HEK293 (cell line): ENCODE results near the gene LRP8.

Experiments used
- CTCF ChIA-PET: fragments of 350-600 bp; formaldehyde crosslinking; extraction: SDS; loops from one replicate; lab custom pipeline; 2021; ENCODE audit warnings: antibody characterized with exemption; lab: Yijun Ruan, JAX
- POLR2A ChIA-PET: fragments of 300-600 bp; formaldehyde crosslinking; extraction: SDS; loops from one replicate; lab custom pipeline; 2020; ENCODE audit warnings: antibody characterized with exemption, inconsistent platforms; lab: Yijun Ruan, JAX
- H3K27ac ChIP-seq: fragments of 200-500 bp; sonication (Bioruptor generic); 2 replicates; pipeline ENCODE4 v1.5.1; 2014; ENCODE audit warnings: low read depth, low read length, control low read depth, inconsistent platforms; ENCODE audit errors: extremely low read depth
- H3K36me3 ChIP-seq, 2 experiments: fragments of 200-500 bp in 1 of 2; sonication (Bioruptor generic) in 1 of 2; 1 replicate in 1 of 2; 2 replicates in 1 of 2; pipeline ENCODE4 v1.5.1; 2014 to 2017; ENCODE audit warnings: inconsistent platforms in 2 of 2, low read length in 2 of 2; ENCODE audit not compliant: control insufficient read depth in 2 of 2, insufficient read depth in 1 of 2
- H3K4me1 ChIP-seq: fragments of 200-500 bp; sonication (Bioruptor generic); 2 replicates; pipeline ENCODE4 v1.5.1; 2014; ENCODE audit warnings: mild to moderate bottlenecking, low read length, inconsistent platforms; ENCODE audit not compliant: control insufficient read depth, insufficient read depth
- H3K4me3 ChIP-seq: 2 replicates; pipeline ENCODE4 v1.5.1; 2011; ENCODE audit warnings: low read depth, mild to moderate bottlenecking, control low read depth, low read length, moderate library complexity
- H3K9me3 ChIP-seq: fragments of 200-500 bp; sonication (Bioruptor generic); 2 replicates; pipeline ENCODE4 v1.5.1; 2014; ENCODE audit warnings: low read depth, low read length, inconsistent platforms; ENCODE audit not compliant: control insufficient read depth, insufficient read depth
- GLIS1 ChIP-seq: fragments of 450-650 bp; formaldehyde crosslinking; IDR thresholded peaks from 2 replicates; pipeline ENCODE4 v1.5.1; 2016; ENCODE audit warnings: missing biosample characterization, missing genetic modification characterization
- KLF16 ChIP-seq: fragments of 450-650 bp; formaldehyde crosslinking; IDR thresholded peaks from 2 replicates; pipeline ENCODE4 v1.5.1; 2017; ENCODE audit warnings: missing biosample characterization, missing genetic modification characterization
- KLF9 ChIP-seq: fragments of 450-650 bp; formaldehyde crosslinking; IDR thresholded peaks from 2 replicates; pipeline ENCODE4 v1.5.1; 2016; ENCODE audit warnings: missing biosample characterization, missing genetic modification characterization, low read depth
- MZF1 ChIP-seq: fragments of 450-650 bp; formaldehyde crosslinking; IDR thresholded peaks from 2 replicates; pipeline ENCODE4 v1.5.1; 2017; ENCODE audit warnings: missing biosample characterization, missing genetic modification characterization, borderline replicate concordance
- SCRT1 ChIP-seq: fragments of 450-650 bp; formaldehyde crosslinking; IDR thresholded peaks from 2 replicates; pipeline ENCODE4 v1.5.1; 2016; ENCODE audit warnings: missing biosample characterization, missing genetic modification characterization, borderline replicate concordance
- SP7 ChIP-seq: fragments of 450-650 bp; formaldehyde crosslinking; IDR thresholded peaks from 2 replicates; pipeline ENCODE4 v1.5.1; 2016; ENCODE audit warnings: missing biosample characterization, missing genetic modification characterization
- TCF7L2 ChIP-seq: IDR thresholded peaks from 2 replicates; pipeline ENCODE4 v1.6.1; 2011; ENCODE audit warnings: low read depth, mild to moderate bottlenecking, inconsistent platforms, low read length, moderate library complexity, borderline replicate concordance
- ZEB2 ChIP-seq: fragments of 450-650 bp; formaldehyde crosslinking; IDR thresholded peaks from 2 replicates; pipeline ENCODE4 v1.5.1; 2016; ENCODE audit warnings: missing biosample characterization, missing genetic modification characterization
- ZFP37 ChIP-seq: fragments of 450-650 bp; formaldehyde crosslinking; IDR thresholded peaks from 2 replicates; pipeline ENCODE4 v1.5.1; 2016; ENCODE audit warnings: missing biosample characterization, missing genetic modification characterization
- ZIC2 ChIP-seq: fragments of 450-650 bp; formaldehyde crosslinking; IDR thresholded peaks from 2 replicates; pipeline ENCODE4 v1.5.1; 2016; ENCODE audit warnings: missing biosample characterization, missing genetic modification characterization
- ZNF121 ChIP-seq: fragments of 450-650 bp; formaldehyde crosslinking; IDR thresholded peaks from 2 replicates; pipeline ENCODE4 v1.5.1; 2016; ENCODE audit warnings: missing biosample characterization, missing genetic modification characterization
- ZNF146 ChIP-seq: fragments of 450-650 bp; formaldehyde crosslinking; IDR thresholded peaks from 2 replicates; pipeline ENCODE4 v1.5.1; 2016; ENCODE audit warnings: missing biosample characterization, missing genetic modification characterization
- ZNF48 ChIP-seq: fragments of 450-650 bp; formaldehyde crosslinking; IDR thresholded peaks from 2 replicates; pipeline ENCODE4 v1.5.1; 2016; ENCODE audit warnings: missing biosample characterization, missing genetic modification characterization
- ZNF544 ChIP-seq: fragments of 450-650 bp; formaldehyde crosslinking; IDR thresholded peaks from 2 replicates; pipeline ENCODE4 v1.5.0; 2017; ENCODE audit warnings: missing biosample characterization, missing genetic modification characterization
- ZNF558 ChIP-seq: fragments of 450-650 bp; formaldehyde crosslinking; IDR thresholded peaks from 2 replicates; pipeline ENCODE4 v1.5.1; 2016; ENCODE audit warnings: missing biosample characterization, missing genetic modification characterization
- ZNF785 ChIP-seq: fragments of 450-650 bp; formaldehyde crosslinking; IDR thresholded peaks from 2 replicates; pipeline ENCODE4 v1.5.1; 2016; ENCODE audit warnings: missing biosample characterization, missing genetic modification characterization
- ZSCAN30 ChIP-seq: fragments of 450-650 bp; IDR thresholded peaks from 2 replicates; pipeline ENCODE4 v1.5.1; 2018; ENCODE audit warnings: missing biosample characterization, mild to moderate bottlenecking, missing genetic modification characterization, moderate library complexity
- TF ChIP-seq, protein P1 (sequence below): fragments of 450-650 bp; formaldehyde crosslinking; IDR thresholded peaks from 2 replicates; pipeline ENCODE4 v1.5.1; 2017; ENCODE audit warnings: missing biosample characterization, missing genetic modification characterization
- TF ChIP-seq, protein P2 (sequence below): fragments of 450-650 bp; formaldehyde crosslinking; IDR thresholded peaks from 2 replicates; pipeline ENCODE4 v1.5.1; 2016; ENCODE audit warnings: missing biosample characterization, missing genetic modification characterization
- TF ChIP-seq, protein P3 (sequence below): fragments of 450-650 bp; formaldehyde crosslinking; IDR thresholded peaks from 2 replicates; pipeline ENCODE4 v1.5.1; 2016; ENCODE audit warnings: missing biosample characterization, missing genetic modification characterization

Gene LRP8

DNA sequence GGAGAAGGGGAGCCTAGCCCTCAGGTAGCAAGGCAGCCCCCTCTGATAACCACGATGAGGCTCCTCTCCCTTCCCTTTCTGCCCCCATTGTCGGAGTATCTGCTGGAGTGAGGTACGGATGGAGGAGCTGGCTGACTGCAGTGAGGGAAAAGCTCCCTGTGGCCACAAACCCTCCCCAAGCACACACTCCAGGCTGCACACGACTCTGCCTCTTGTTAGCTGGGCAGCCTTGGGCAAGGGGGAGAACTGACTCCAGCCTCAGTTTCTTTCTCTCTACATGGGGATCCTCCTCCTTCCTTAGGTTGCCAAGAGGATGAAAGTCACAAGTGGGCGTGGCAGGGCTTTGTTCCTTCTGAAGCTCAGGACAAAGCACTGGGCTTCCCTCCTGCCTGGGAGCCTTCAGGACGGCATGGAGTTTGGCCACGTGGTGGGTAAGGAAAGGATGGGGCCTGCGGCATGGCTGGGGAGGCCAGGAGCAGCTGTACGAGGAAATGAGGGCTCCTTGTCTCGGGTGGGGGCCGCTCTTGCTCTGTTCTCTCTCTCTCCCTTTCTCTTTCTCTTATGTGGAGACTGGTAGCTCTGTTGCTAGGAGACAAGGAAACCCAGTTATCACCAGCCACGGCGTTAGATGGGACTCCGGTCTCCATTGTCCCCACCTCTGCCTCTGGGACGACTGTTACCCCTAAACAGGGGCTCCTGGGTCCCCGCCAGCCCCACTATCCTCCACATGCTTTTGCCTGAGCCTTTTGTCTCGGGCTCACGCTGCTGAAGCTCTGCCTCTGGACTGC lies 39.7 kb downstream of the LRP8 start:
- Histone ChIP-seq H3K36me3 (peaks cover 0 to 16% of the 10 kb centered on the region in 2 experiments; a peak in 1 of 3 replicates), H3K4me1 (0 out of 2 replicates have a peak, but pooled peaks cover 2% of the 10 kb centered on the region)
- CTCF ChIA-PET = interaction anchor here (0.6 to 7.5 kb wide), 4 partner anchors 10 to 282 kb away, joined by 3 to 56 read pairs (median 4); no protein-coding TSS in a partner anchor

DNA sequence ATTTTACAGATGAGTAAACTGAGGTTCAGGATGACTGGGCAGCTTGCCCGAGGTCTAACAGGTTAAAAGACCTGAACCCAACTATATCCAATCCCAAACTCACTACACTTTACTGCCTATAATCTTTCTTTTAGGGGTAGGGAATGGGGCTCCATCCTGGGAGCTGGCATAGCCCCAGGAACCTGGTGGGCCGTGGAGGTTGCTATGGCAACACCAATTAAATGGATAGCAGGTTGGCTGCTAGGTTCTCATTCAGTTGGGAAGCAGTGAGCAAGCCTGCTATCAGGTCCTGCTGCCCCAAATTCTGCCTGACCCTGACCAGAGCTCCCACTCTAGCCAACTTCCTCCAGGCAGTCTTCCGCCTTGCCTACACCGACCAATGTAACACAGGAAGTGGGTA lies 40.9 kb downstream of the LRP8 start:
- Histone ChIP-seq H3K27ac (no peak overlapping the region), H3K4me1 (0 out of 2 replicates have a peak, but pooled peaks cover 2% of the 10 kb centered on the region), H3K36me3 (peaks cover 0 to 16% of the 10 kb centered on the region in 2 experiments; a peak in 1 of 3 replicates), H3K4me3 (no peak overlapping the region), H3K9me3 (no peaks in the 10 kb centered on the region)
- TF ChIP-seq, protein P1, sequence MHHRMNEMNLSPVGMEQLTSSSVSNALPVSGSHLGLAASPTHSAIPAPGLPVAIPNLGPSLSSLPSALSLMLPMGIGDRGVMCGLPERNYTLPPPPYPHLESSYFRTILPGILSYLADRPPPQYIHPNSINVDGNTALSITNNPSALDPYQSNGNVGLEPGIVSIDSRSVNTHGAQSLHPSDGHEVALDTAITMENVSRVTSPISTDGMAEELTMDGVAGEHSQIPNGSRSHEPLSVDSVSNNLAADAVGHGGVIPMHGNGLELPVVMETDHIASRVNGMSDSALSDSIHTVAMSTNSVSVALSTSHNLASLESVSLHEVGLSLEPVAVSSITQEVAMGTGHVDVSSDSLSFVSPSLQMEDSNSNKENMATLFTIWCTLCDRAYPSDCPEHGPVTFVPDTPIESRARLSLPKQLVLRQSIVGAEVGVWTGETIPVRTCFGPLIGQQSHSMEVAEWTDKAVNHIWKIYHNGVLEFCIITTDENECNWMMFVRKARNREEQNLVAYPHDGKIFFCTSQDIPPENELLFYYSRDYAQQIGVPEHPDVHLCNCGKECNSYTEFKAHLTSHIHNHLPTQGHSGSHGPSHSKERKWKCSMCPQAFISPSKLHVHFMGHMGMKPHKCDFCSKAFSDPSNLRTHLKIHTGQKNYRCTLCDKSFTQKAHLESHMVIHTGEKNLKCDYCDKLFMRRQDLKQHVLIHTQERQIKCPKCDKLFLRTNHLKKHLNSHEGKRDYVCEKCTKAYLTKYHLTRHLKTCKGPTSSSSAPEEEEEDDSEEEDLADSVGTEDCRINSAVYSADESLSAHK (tag by site-specific recombination) = no peak
- TF ChIP-seq ZNF121 = no peak
- TF ChIP-seq, protein P2, sequence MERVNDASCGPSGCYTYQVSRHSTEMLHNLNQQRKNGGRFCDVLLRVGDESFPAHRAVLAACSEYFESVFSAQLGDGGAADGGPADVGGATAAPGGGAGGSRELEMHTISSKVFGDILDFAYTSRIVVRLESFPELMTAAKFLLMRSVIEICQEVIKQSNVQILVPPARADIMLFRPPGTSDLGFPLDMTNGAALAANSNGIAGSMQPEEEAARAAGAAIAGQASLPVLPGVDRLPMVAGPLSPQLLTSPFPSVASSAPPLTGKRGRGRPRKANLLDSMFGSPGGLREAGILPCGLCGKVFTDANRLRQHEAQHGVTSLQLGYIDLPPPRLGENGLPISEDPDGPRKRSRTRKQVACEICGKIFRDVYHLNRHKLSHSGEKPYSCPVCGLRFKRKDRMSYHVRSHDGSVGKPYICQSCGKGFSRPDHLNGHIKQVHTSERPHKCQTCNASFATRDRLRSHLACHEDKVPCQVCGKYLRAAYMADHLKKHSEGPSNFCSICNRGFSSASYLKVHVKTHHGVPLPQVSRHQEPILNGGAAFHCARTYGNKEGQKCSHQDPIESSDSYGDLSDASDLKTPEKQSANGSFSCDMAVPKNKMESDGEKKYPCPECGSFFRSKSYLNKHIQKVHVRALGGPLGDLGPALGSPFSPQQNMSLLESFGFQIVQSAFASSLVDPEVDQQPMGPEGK (tag by site-specific recombination) = no peak
- peak; percentile 23; the same call in 1 of the 2 replicates for TF ChIP-seq ZSCAN30
- no peak for TF ChIP-seq ZEB2 (tag by site-specific recombination)
- ChIA-PET POLR2A (interaction anchor here (0.9 kb wide), 1 partner anchor 8 kb away, joined by 5 read pairs; no protein-coding TSS in a partner anchor), CTCF (interaction anchor here (7.5 kb wide), 1 partner anchor 9 kb away, joined by 56 read pairs; no protein-coding TSS in a partner anchor)

More for the DNA sequence above, 39.7 kb downstream of the LRP8 start:
- no peaks in the 10 kb centered on the region for H3K9me3 ChIP-seq
- H3K27ac ChIP-seq = no peak overlapping the region
- H3K4me3 ChIP-seq = no peak overlapping the region
- POLR2A ChIA-PET = no interaction called here
- TF ChIP-seq ZNF48 (tag by site-specific recombination) (no peak), KLF9 (tag by site-specific recombination) (peak; percentile 60)

DNA sequence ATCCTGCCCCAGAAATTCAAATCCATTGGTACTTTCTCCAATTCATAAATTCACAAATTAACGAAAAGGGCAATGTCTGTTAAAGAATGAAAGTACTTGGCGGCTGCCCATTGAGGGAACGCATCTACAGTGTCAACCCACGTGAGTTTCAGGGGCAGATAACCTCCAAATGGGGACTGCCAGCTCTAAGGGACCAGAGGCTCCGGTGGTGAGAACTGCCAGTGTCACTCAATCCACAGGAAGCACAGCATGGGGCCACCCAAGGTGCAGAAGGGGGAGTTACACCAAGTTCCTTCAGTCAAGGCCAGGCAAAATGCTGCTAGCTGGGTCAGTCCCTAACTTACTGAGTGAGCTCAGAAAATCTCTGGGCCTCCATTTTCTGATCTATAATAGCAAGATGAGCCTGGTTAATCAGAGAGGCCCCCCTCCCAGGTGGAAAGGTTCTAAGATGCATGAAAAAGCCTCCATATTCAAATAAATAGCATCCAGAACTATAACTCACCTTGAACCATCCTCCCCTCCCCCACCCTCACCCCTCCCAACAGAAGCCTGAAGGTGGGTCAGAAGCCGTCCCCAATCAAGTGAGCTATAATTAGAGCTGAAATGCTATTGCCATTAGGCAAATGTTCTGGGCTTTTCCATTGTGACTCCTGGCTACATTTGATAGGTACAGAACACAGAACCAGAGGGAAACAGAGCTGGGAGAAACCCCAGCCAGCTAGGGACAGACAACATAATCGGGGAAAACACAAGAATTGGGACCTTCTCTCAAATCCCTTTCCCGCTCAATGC lies 41.7 kb downstream of the LRP8 start:
- peaks cover 0 to 16% of the 10 kb centered on the region in 2 experiments; a peak in 1 of 3 replicates for H3K36me3 ChIP-seq
- H3K9me3 ChIP-seq = no peaks in the 10 kb centered on the region
- no peak overlapping the region for H3K27ac ChIP-seq
- POLR2A ChIA-PET = interaction anchor here (0.9 kb wide), 1 partner anchor 9 kb away, joined by 5 read pairs; no protein-coding TSS in a partner anchor
- H3K4me1 ChIP-seq = 0 out of 2 replicates have a peak, but pooled peaks cover 2% of the 10 kb centered on the region
- no peak overlapping the region for H3K4me3 ChIP-seq
- CTCF ChIA-PET = interaction anchor here (7.5 kb wide), 1 partner anchor 8 kb away, joined by 56 read pairs; no protein-coding TSS in a partner anchor
- TF ChIP-seq ZNF544 (tag by site-specific recombination) = no peak
- peak; percentile 23; the same call in 1 of the 2 replicates for TF ChIP-seq ZIC2 (tag by site-specific recombination)
- TF ChIP-seq KLF16 (tag by site-specific recombination) = no peak
- TF ChIP-seq SP7 = no peak
- no peak for TF ChIP-seq TCF7L2
- TF ChIP-seq GLIS1 (tag by site-specific recombination) = peak; percentile 21; the same call in 1 of the 2 replicates
- no peak for TF ChIP-seq ZNF785 (tag by site-specific recombination)
- no peak for TF ChIP-seq ZNF146 (tag by site-specific recombination)
- TF ChIP-seq ZFP37 (tag by site-specific recombination) = no peak
- TF ChIP-seq, protein P1 (tag by site-specific recombination) = no peak
- TF ChIP-seq ZNF558 (tag by site-specific recombination) = no peak
- TF ChIP-seq, protein P3, sequence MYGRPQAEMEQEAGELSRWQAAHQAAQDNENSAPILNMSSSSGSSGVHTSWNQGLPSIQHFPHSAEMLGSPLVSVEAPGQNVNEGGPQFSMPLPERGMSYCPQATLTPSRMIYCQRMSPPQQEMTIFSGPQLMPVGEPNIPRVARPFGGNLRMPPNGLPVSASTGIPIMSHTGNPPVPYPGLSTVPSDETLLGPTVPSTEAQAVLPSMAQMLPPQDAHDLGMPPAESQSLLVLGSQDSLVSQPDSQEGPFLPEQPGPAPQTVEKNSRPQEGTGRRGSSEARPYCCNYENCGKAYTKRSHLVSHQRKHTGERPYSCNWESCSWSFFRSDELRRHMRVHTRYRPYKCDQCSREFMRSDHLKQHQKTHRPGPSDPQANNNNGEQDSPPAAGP (tag by site-specific recombination) = no peak
- no peak for TF ChIP-seq MZF1 (tag by site-specific recombination)
- no peak for TF ChIP-seq SCRT1 (tag by site-specific recombination)
